HEK293 (cell line): ENCODE data around the gene LCTL.

Experiments used
- CTCF ChIP-seq: fragments of 450-650 bp; formaldehyde crosslinking; IDR thresholded peaks from 2 replicates; pipeline ENCODE4 v1.5.1; 2016; ENCODE audit warnings: missing biosample characterization, missing genetic modification characterization
- KLF16 ChIP-seq: fragments of 450-650 bp; formaldehyde crosslinking; IDR thresholded peaks from 2 replicates; pipeline ENCODE4 v1.5.1; 2017; ENCODE audit warnings: missing biosample characterization, missing genetic modification characterization
- MEIS1 ChIP-seq: sonication (generic); formaldehyde crosslinking; IDR thresholded peaks from 2 replicates; pipeline ENCODE4 v1.8.1; 2022; ENCODE audit warnings: missing genetic modification reagents, mild to moderate bottlenecking, borderline replicate concordance
- OVOL3 ChIP-seq: fragments of 450-650 bp; formaldehyde crosslinking; IDR thresholded peaks from 2 replicates; pipeline ENCODE4 v1.5.1; 2016; ENCODE audit warnings: missing biosample characterization, missing genetic modification characterization
- ZBTB1 ChIP-seq: fragments of 450-650 bp; formaldehyde crosslinking; IDR thresholded peaks from 2 replicates; pipeline ENCODE4 v1.5.1; 2016; ENCODE audit warnings: missing biosample characterization, missing genetic modification characterization
- ZBTB21 ChIP-seq: fragments of 450-650 bp; formaldehyde crosslinking; IDR thresholded peaks from 2 replicates; pipeline ENCODE4 v1.5.1; 2017; ENCODE audit warnings: missing biosample characterization, missing genetic modification characterization
- ZNF274 ChIP-seq, 2 experiments: fragments of 200-500 bp in 1 of 2; fragments of 450-650 bp in 1 of 2; sonication (Bioruptor generic) in 1 of 2; formaldehyde crosslinking in 1 of 2; IDR thresholded peaks; 2 replicates each; pipeline versions ENCODE4 v1.5.1 to v1.6.1; 2014 to 2016; ENCODE audit warnings: borderline replicate concordance in 1 of 2, inconsistent platforms in 1 of 2, low read length in 1 of 2, missing biosample characterization in 1 of 2, missing genetic modification characterization in 1 of 2
- ZNF416 ChIP-seq: fragments of 450-650 bp; formaldehyde crosslinking; IDR thresholded peaks from 2 replicates; pipeline ENCODE4 v1.5.1; 2016; ENCODE audit warnings: missing biosample characterization, missing genetic modification characterization
- ZNF530 ChIP-seq: fragments of 450-650 bp; formaldehyde crosslinking; IDR thresholded peaks from 2 replicates; pipeline ENCODE4 v1.5.1; 2016; ENCODE audit warnings: low read depth, missing biosample characterization, missing genetic modification characterization
- ZNF571 ChIP-seq: fragments of 450-650 bp; formaldehyde crosslinking; IDR thresholded peaks from 2 replicates; pipeline ENCODE4 v1.5.0; 2017; ENCODE audit warnings: missing biosample characterization, missing genetic modification characterization
- ZNF843 ChIP-seq: fragments of 450-650 bp; formaldehyde crosslinking; IDR thresholded peaks from 2 replicates; pipeline ENCODE4 v1.5.1; 2016; ENCODE audit warnings: missing biosample characterization, missing genetic modification characterization
- TF ChIP-seq, protein P1 (sequence below): fragments of 450-650 bp; formaldehyde crosslinking; IDR thresholded peaks from 2 replicates; pipeline ENCODE4 v1.5.1; 2016; ENCODE audit warnings: missing biosample characterization, missing genetic modification characterization
- TF ChIP-seq, protein P2 (sequence below): fragments of 450-650 bp; formaldehyde crosslinking; conservative IDR thresholded peaks from 2 replicates; pipeline ENCODE4 v1.5.1; 2016; ENCODE audit warnings: low read depth, missing biosample characterization, missing genetic modification characterization

DNA sequence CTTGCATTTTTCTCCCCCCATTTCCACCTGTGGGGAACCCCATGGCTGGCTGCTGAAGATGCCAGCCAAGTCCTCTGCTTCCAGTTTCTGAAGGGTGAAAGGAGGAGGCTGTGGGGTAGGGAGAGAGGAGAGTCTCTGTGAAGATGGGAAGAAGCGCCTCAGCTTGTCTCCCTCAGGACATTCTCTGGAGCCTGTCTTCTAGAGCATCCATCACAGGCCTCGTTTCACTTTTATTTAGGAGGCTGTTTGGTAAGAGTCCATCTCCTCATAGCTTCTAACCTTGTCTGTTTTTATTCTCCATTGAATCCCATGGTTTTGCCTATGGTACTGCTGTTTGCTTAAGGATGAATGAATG, 8.8 kb upstream of the LCTL start:
- no peak for TF ChIP-seq ZNF274 (IDR thresholded peaks at IDR 0.05; ENCODE audit: low read length)
- no peak for TF ChIP-seq ZNF274 (tag by site-specific recombination; IDR thresholded peaks at IDR 0.05; ENCODE audit: borderline replicate concordance)
- no peak for TF ChIP-seq MEIS1 (CRISPR knock-in tag)
- no peak for TF ChIP-seq ZBTB1 (tag by site-specific recombination)
- TF ChIP-seq CTCF (tag by site-specific recombination) = no peak
- TF ChIP-seq, protein P1, sequence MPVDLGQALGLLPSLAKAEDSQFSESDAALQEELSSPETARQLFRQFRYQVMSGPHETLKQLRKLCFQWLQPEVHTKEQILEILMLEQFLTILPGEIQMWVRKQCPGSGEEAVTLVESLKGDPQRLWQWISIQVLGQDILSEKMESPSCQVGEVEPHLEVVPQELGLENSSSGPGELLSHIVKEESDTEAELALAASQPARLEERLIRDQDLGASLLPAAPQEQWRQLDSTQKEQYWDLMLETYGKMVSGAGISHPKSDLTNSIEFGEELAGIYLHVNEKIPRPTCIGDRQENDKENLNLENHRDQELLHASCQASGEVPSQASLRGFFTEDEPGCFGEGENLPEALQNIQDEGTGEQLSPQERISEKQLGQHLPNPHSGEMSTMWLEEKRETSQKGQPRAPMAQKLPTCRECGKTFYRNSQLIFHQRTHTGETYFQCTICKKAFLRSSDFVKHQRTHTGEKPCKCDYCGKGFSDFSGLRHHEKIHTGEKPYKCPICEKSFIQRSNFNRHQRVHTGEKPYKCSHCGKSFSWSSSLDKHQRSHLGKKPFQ (tag by site-specific recombination) = no peak
- no peak for TF ChIP-seq OVOL3 (tag by site-specific recombination)
- TF ChIP-seq ZNF571 (tag by site-specific recombination) = no peak
- TF ChIP-seq, protein P2, sequence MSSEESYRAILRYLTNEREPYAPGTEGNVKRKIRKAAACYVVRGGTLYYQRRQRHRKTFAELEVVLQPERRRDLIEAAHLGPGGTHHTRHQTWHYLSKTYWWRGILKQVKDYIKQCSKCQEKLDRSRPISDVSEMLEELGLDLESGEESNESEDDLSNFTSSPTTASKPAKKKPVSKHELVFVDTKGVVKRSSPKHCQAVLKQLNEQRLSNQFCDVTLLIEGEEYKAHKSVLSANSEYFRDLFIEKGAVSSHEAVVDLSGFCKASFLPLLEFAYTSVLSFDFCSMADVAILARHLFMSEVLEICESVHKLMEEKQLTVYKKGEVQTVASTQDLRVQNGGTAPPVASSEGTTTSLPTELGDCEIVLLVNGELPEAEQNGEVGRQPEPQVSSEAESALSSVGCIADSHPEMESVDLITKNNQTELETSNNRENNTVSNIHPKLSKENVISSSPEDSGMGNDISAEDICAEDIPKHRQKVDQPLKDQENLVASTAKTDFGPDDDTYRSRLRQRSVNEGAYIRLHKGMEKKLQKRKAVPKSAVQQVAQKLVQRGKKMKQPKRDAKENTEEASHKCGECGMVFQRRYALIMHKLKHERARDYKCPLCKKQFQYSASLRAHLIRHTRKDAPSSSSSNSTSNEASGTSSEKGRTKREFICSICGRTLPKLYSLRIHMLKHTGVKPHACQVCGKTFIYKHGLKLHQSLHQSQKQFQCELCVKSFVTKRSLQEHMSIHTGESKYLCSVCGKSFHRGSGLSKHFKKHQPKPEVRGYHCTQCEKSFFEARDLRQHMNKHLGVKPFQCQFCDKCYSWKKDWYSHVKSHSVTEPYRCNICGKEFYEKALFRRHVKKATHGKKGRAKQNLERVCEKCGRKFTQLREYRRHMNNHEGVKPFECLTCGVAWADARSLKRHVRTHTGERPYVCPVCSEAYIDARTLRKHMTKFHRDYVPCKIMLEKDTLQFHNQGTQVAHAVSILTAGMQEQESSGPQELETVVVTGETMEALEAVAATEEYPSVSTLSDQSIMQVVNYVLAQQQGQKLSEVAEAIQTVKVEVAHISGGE = no peak
- no peak for TF ChIP-seq ZNF530 (tag by site-specific recombination)
- no peak for TF ChIP-seq KLF16 (tag by site-specific recombination)
- TF ChIP-seq ZNF843 (tag by site-specific recombination) = no peak
- TF ChIP-seq ZBTB21 = no peak
- no peak for TF ChIP-seq ZNF416 (tag by site-specific recombination)
